Testis (tissue), 3 donors: ENCODE results near the gene NUDT14. TPM values are rescaled to one million over a fixed set of nuclear protein-coding genes. Genes with fewer than 3 reads are reported as not detected.

ENCODE experiments used
- DNase-seq: peaks from one replicate; pipeline ENCODE4 v3.0.0-alpha.2; 2019
- H3K27ac ChIP-seq, 2 donors: fragments of 200-600 bp; sonication (generic); one replicate each; pipeline ENCODE4 v1.5.1; 2019
- H3K27me3 ChIP-seq: fragments of 200-600 bp; sonication (generic); one replicate; pipeline ENCODE4 v1.5.1; 2019
- H3K36me3 ChIP-seq: fragments of 200-600 bp; sonication (generic); one replicate; pipeline ENCODE4 v1.5.1; 2017; ENCODE audit warnings: low read depth; ENCODE audit errors: missing control alignments
- H3K4me1 ChIP-seq: fragments of 200-600 bp; sonication (generic); one replicate; pipeline ENCODE4 v1.5.1; 2019
- H3K4me3 ChIP-seq, 2 donors: fragments of 200-600 bp; sonication (generic); one replicate each; pipeline ENCODE4 v1.5.1; 2017 to 2019
- H3K9me3 ChIP-seq: fragments of 200-600 bp; sonication (generic); one replicate; pipeline ENCODE4 v1.5.1; 2017
- CTCF ChIP-seq, 3 experiments: fragments of 450-650 bp in 2 of 3; fragments of 200-600 bp in 1 of 3; sonication (generic) in 1 of 3; IDR thresholded peaks; one replicate each; pipeline ENCODE4 v1.5.1; 2016 to 2019; ENCODE audit warnings: antibody characterized with exemption in 3 of 3, mild to moderate bottlenecking in 2 of 3, moderate library complexity in 1 of 3
- POLR2A ChIP-seq: fragments of 450-650 bp; IDR thresholded peaks from one replicate; pipeline ENCODE4 v1.6.1; 2017; ENCODE audit warnings: antibody characterized with exemption, mild to moderate bottlenecking, moderate library complexity
- WGBS, 2 donors: methylation state at CpG; one replicate each; pipeline ENCODE4 v1.1.5; 2018; 5-methylcytosine and 5-hydroxymethylcytosine counted together
- intact Hi-C: fragments of 100-400 bp; cut with DNase I; formaldehyde crosslinking; loops from one replicate; pipeline ENCODE4 v1.15.1; 2023; ENCODE audit warnings: low total_unique reads
- polyA plus RNA-seq: library from polyadenylated mRNA; stranded (reverse); fragments of 350-450 nt; fragmentation: Illumina TruSeq; extraction: RNeasy Lipid Tissue Mini Kit (QIAGEN cat#74804); gene quantifications from one replicate; pipeline ENCODE4 v1.2.3, GENCODE V29; 2014; ENCODE audit warnings: low read depth, low replicate concordance; ENCODE audit not compliant: insufficient read depth
- total RNA-seq, 2 donors: library from RNA; depleted of rRNA; stranded (reverse); fragments of >200 nt; gene quantifications; one replicate each; pipeline ENCODE4 v1.2.3, GENCODE V29; 2016

The NUDT14 gene
- total and polyA plus RNA-seq, 3 donors from 2014 or later, result 22.0 to 40.0 (median 28.1) TPM

GRCh38 chr14:105144666-105145380, 36.3 kb downstream of the NUDT14 start:
- H3K27ac ChIP-seq, result no peak overlapping the region
- DNase-seq, result no peak
- H3K36me3 ChIP-seq, result no peaks in the 10 kb centered on the region
- 95 to 98% methylated on average over 8 to 32 of the region's 32 CpGs for WGBS, 2 donors
- intact Hi-C loops, result no loop called here
- H3K9me3 ChIP-seq, result no peaks in the 10 kb centered on the region
- TF ChIP-seq POLR2A (no peak), CTCF (IDR thresholded peaks at IDR 0.05) (no peak)
- H3K4me1 ChIP-seq, result no peaks in the 10 kb centered on the region
- H3K4me3 ChIP-seq, result no peak overlapping the region
- no peaks in the 10 kb centered on the region for H3K27me3 ChIP-seq

GRCh38 chr14:105144026-105144665, 37.0 kb downstream of the NUDT14 start:
- H3K27me3 ChIP-seq, result no peaks in the 10 kb centered on the region
- no peaks in the 10 kb centered on the region for H3K36me3 ChIP-seq
- intact Hi-C loops, result no loop called here
- H3K9me3 ChIP-seq, result no peaks in the 10 kb centered on the region
- TF ChIP-seq POLR2A, result no peak
- TF ChIP-seq CTCF (IDR thresholded peaks at IDR 0.05), result no peak
- 89 to 95% methylated on average over 15 to 16 of the region's 16 CpGs for WGBS, 2 donors
- H3K4me3 ChIP-seq, result no peak overlapping the region
- no peak overlapping the region for H3K27ac ChIP-seq
- no peak for DNase-seq
- H3K4me1 ChIP-seq, result no peaks in the 10 kb centered on the region

GRCh38 chr14:105143451-105144025, 37.6 kb downstream of the NUDT14 start:
- no peaks in the 10 kb centered on the region for H3K36me3 ChIP-seq
- H3K4me3 ChIP-seq, result no peak overlapping the region
- no peaks in the 10 kb centered on the region for H3K4me1 ChIP-seq
- intact Hi-C loops, result no loop called here
- H3K9me3 ChIP-seq, result no peaks in the 10 kb centered on the region
- no peak overlapping the region for H3K27ac ChIP-seq
- TF ChIP-seq CTCF (IDR thresholded peaks at IDR 0.05), result no peak
- no peak for TF ChIP-seq POLR2A
- no peaks in the 10 kb centered on the region for H3K27me3 ChIP-seq
- DNase-seq, result no peak
- 95 to 96% methylated on average over 7 to 27 of the region's 27 CpGs for WGBS, 2 donors

- H3K27me3 ChIP-seq, result no peaks in the 10 kb centered on the region
- TF ChIP-seq POLR2A (no peak), CTCF (IDR thresholded peaks at IDR 0.05) (no peak)
- WGBS, 2 donors, result 90 to 94% methylated on average over 35 to 60 of the region's 60 CpGs
- no peak overlapping the region for H3K27ac ChIP-seq
- H3K4me1 ChIP-seq, result no peaks in the 10 kb centered on the region
- no peaks in the 10 kb centered on the region for H3K36me3 ChIP-seq
- H3K4me3 ChIP-seq, result no peak overlapping the region
- DNase-seq, result no peak
- no peaks in the 10 kb centered on the region for H3K9me3 ChIP-seq
- intact Hi-C loops, result no loop called here
Observed at GRCh38 chr14:105142651-105143450, 38.3 kb downstream of the NUDT14 start.
